SJCRH30 (cell line): ENCODE measurements around the gene SLC29A3. TPM values are rescaled to one million over a fixed set of nuclear protein-coding genes. Genes with fewer than 3 reads are reported as not detected.

ENCODE experiments used
- DNase-seq, 2 experiments: peaks; one replicate each; pipeline ENCODE4 v3.0.0-alpha.2; 2015 to 2020
- H3K27ac ChIP-seq: fragments of 250-450 bp; sonication (Bioruptor Pico); 2 replicates; pipeline ENCODE4 v1.5.1; 2020; ENCODE audit warnings: mild to moderate bottlenecking, moderate library complexity
- H3K27me3 ChIP-seq: fragments of 250-450 bp; sonication (Bioruptor Pico); 2 replicates; pipeline ENCODE4 v1.5.1; 2020; ENCODE audit warnings: mild to moderate bottlenecking, moderate library complexity
- H3K36me3 ChIP-seq: fragments of 250-450 bp; sonication (Bioruptor Pico); 2 replicates; pipeline ENCODE4 v1.5.1; 2020; ENCODE audit warnings: mild to moderate bottlenecking, moderate library complexity
- H3K4me1 ChIP-seq: fragments of 250-450 bp; sonication (Bioruptor Pico); 2 replicates; pipeline ENCODE4 v1.5.1; 2020; ENCODE audit warnings: mild to moderate bottlenecking, moderate library complexity
- H3K4me3 ChIP-seq: fragments of 250-450 bp; sonication (Bioruptor Pico); 2 replicates; pipeline ENCODE4 v1.5.1; 2020; ENCODE audit warnings: mild to moderate bottlenecking, moderate library complexity
- H3K9me3 ChIP-seq: fragments of 250-450 bp; sonication (Bioruptor Pico); replicated peaks from 2 replicates; pipeline ENCODE4 v1.5.1; 2020; ENCODE audit warnings: mild to moderate bottlenecking, moderate library complexity
- total RNA-seq: library from RNA; depleted of rRNA; stranded (reverse); fragments of >200 nt; shearing (Covaris generic); gene quantifications from 2 replicates; pipeline ENCODE4 v1.2.3, GENCODE V29; 2014; rRNA removed

Gene SLC29A3
- total RNA-seq, 1 experiment from 2014 or later: 1.8 TPM

- no peak for DNase-seq
Measured at GRCh38 chr10:71397296-71398212, 78.5 kb downstream of the SLC29A3 start.

DNA sequence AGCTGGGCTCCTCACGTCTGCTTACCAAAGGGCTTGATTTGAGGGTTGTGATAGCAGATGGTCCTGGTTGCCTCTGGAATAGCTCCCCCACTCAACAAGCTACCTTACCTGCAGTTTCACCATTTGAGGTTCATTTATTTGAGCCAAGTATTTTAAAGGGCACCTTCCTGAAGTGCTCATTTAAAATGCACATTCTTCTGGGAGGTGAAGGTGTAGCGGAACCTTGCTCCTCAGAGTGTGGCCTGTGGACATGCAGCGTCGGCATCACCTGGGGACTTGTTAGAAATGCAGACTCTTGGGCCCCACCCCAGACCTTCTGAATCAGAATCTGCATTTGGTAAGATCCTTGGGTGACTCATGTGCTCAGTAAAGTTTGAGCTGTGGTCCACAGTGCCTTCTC, 79.9 kb downstream of the SLC29A3 start:
- Histone ChIP-seq H3K36me3 (no peaks in the 10 kb centered on the region), H3K27me3 (0 out of 2 replicates have a peak, but pooled peaks cover 3% of the 10 kb centered on the region), H3K4me3 (no peak overlapping the region), H3K4me1 (no peaks in the 10 kb centered on the region), H3K27ac (no peak overlapping the region), H3K9me3 (no peaks in the 10 kb centered on the region)
- no peak for DNase-seq

More at GRCh38 chr10:71397296-71398212, 78.5 kb downstream of the SLC29A3 start:
- Histone ChIP-seq H3K27me3 (0 out of 2 replicates have a peak, but pooled peaks cover 3% of the 10 kb centered on the region), H3K36me3 (no peaks in the 10 kb centered on the region), H3K4me3 (peak overlapping the region; percentile 42), H3K27ac (no peak overlapping the region), H3K4me1 (no peaks in the 10 kb centered on the region), H3K9me3 (no peaks in the 10 kb centered on the region)

- Histone ChIP-seq H3K27ac (no peak overlapping the region), H3K36me3 (no peaks in the 10 kb centered on the region), H3K4me3 (no peak overlapping the region), H3K27me3 (0 out of 2 replicates have a peak, but pooled peaks cover 3% of the 10 kb centered on the region), H3K9me3 (no peaks in the 10 kb centered on the region), H3K4me1 (no peaks in the 10 kb centered on the region)
- DNase-seq: no peak
Measured at GRCh38 chr10:71399946-71400345, 80.9 kb downstream of the SLC29A3 start.

- Histone ChIP-seq H3K4me3 (no peak overlapping the region), H3K4me1 (no peaks in the 10 kb centered on the region), H3K27me3 (no peaks in the 10 kb centered on the region), H3K36me3 (no peaks in the 10 kb centered on the region), H3K9me3 (no peaks in the 10 kb centered on the region), H3K27ac (no peak overlapping the region)
- DNase-seq: no peak
Measured at GRCh38 chr10:71401056-71401455, 82.0 kb downstream of the SLC29A3 start.

DNA sequence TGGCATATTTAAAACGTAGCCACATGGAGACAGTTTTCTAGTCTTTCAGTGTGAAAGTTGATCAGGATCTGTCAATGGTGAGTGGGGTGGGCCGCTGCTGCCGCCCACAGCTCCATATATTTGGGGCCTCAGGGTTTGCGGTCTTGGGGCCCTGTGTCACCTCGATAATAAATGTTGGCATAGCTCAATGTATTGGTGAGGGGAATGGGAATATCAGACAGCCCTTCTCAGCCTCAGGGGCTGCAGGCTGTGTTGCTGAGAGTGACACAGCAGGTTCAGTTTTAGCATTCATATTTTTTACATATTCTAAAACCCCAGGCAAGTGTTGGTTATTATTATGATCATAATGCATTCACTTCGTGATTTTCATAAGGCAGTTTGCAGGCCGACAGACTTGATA, 82.9 kb downstream of the SLC29A3 start:
- no peaks in the 10 kb centered on the region for H3K4me1 ChIP-seq
- H3K27me3 ChIP-seq: no peaks in the 10 kb centered on the region
- no peak for DNase-seq
- H3K27ac ChIP-seq: no peak overlapping the region
- H3K4me3 ChIP-seq: no peak overlapping the region
- no peaks in the 10 kb centered on the region for H3K9me3 ChIP-seq
- H3K36me3 ChIP-seq: no peaks in the 10 kb centered on the region

GRCh38 chr10:71404503-71405295, 85.6 kb downstream of the SLC29A3 start:
- no peak for DNase-seq
- Histone ChIP-seq H3K9me3 (no peaks in the 10 kb centered on the region), H3K4me3 (no peak overlapping the region), H3K36me3 (no peaks in the 10 kb centered on the region), H3K27me3 (no peaks in the 10 kb centered on the region), H3K4me1 (no peaks in the 10 kb centered on the region), H3K27ac (no peak overlapping the region)

DNA sequence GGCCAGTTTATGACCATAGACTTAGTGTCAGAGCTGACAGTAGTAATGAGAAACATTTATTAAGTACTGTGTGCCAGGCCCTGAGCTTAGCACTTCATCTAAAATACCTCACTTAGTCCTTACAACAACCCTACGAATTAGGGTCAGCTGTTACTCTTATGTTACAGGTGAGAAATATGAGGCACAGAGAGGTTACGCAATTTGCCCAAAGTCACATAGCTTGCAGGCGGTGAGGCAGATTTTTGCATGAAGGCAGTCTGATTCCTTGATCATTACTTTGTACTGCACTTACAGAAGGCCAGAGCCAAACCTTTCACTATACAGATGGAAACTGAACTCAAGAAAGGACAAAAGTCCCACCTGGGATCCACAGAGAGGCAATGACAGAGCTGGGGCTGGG, 87.8 kb downstream of the SLC29A3 start:
- no peak for DNase-seq
- no peaks in the 10 kb centered on the region for H3K9me3 ChIP-seq

GRCh38 chr10:71408436-71409225, 89.6 kb downstream of the SLC29A3 start:
- DNase-seq: no peak
- no peaks in the 10 kb centered on the region for H3K36me3 ChIP-seq
- no peak overlapping the region for H3K4me3 ChIP-seq
- no peak overlapping the region for H3K27ac ChIP-seq
- no peaks in the 10 kb centered on the region for H3K27me3 ChIP-seq
- no peaks in the 10 kb centered on the region for H3K9me3 ChIP-seq
- H3K4me1 ChIP-seq: no peaks in the 10 kb centered on the region

More for the DNA sequence above, 87.8 kb downstream of the SLC29A3 start:
- H3K4me1 ChIP-seq: no peaks in the 10 kb centered on the region
- H3K36me3 ChIP-seq: no peaks in the 10 kb centered on the region
- no peak overlapping the region for H3K27ac ChIP-seq
- no peaks in the 10 kb centered on the region for H3K27me3 ChIP-seq
- H3K4me3 ChIP-seq: no peak overlapping the region

GRCh38 chr10:71409516-71410104, 90.6 kb downstream of the SLC29A3 start:
- no peak overlapping the region for H3K4me3 ChIP-seq
- no peaks in the 10 kb centered on the region for H3K9me3 ChIP-seq
- no peaks in the 10 kb centered on the region for H3K4me1 ChIP-seq
- no peaks in the 10 kb centered on the region for H3K27me3 ChIP-seq
- no peak for DNase-seq
- H3K27ac ChIP-seq: no peak overlapping the region
- H3K36me3 ChIP-seq: no peaks in the 10 kb centered on the region

Other genes with a start within 250 kb of the SLC29A3 start
- gene UNC5B, start 106.7 kb upstream of the SLC29A3 start, total RNA-seq: 3.4 and 3.6 TPM in 2 replicates
- 0.02 and 0.18 TPM in 2 replicates for gene CDH23, start 77.7 kb downstream of the SLC29A3 start, total RNA-seq